HG03460 (cell line): ENCODE results near the gene IL11RA.
A peak's percentile ranks its signal among the peaks of the same experiment; 100 is the strongest.

ENCODE experiments used
- ATAC-seq: cut with Tn5 transposase; IDR thresholded peaks from one replicate; pipeline ENCODE4 v1.9.1; 2021; ENCODE audit not compliant: unreplicated experiment

The IL11RA gene

GRCh38 chr9:34684816-34685215, 32.8 kb downstream of the IL11RA start:
- no peak for ATAC-seq

- no peak for ATAC-seq
Measured at GRCh38 chr9:34685591-34685990, 33.6 kb downstream of the IL11RA start.

GRCh38 chr9:34686231-34686630, 34.2 kb downstream of the IL11RA start:
- no peak for ATAC-seq

GRCh38 chr9:34686732-34687131, 34.7 kb downstream of the IL11RA start:
- ATAC-seq: no peak

- no peak for ATAC-seq
Measured at GRCh38 chr9:34687276-34688030, 35.5 kb downstream of the IL11RA start.

GRCh38 chr9:34688329-34689115, 36.5 kb downstream of the IL11RA start:
- ATAC-seq: no peak

- ATAC-seq: no peak
Measured at GRCh38 chr9:34689116-34689470, 37.1 kb downstream of the IL11RA start.

- ATAC-seq: no peak
Measured at GRCh38 chr9:34689512-34689911, 37.5 kb downstream of the IL11RA start.

- ATAC-seq: no peak
Measured at GRCh38 chr9:34690983-34691935, 39.3 kb downstream of the IL11RA start, which contains the start of gene CCL19. CCL19 (minus strand) TSS chr9:34691276; CDS start chr9:34691139, 137 bp downstream.

GRCh38 chr9:34691936-34692315, 39.9 kb downstream of the IL11RA start:
- ATAC-seq: no peak

- no peak for ATAC-seq
Measured at GRCh38 chr9:34693560-34693959, 41.6 kb downstream of the IL11RA start.

- ATAC-seq: no peak
Measured at GRCh38 chr9:34694811-34695210, 42.8 kb downstream of the IL11RA start.

- no peak for ATAC-seq
Measured at GRCh38 chr9:34701023-34701768, 49.2 kb downstream of the IL11RA start.

GRCh38 chr9:34701769-34702736, 50.1 kb downstream of the IL11RA start:
- peak; percentile 67 for ATAC-seq

GRCh38 chr9:34707130-34707529, 55.1 kb downstream of the IL11RA start:
- no peak for ATAC-seq

GRCh38 chr9:34709196-34709978, 57.4 kb downstream of the IL11RA start:
- no peak for ATAC-seq

- no peak for ATAC-seq
Measured at GRCh38 chr9:34710023-34710422, 58.0 kb downstream of the IL11RA start, which contains the start of gene CCL21. CCL21 (minus strand) TSS chr9:34710136; CDS start chr9:34710066, 70 bp downstream.
